ENCODE results near the gene STK24.

The STK24 gene

DNA sequence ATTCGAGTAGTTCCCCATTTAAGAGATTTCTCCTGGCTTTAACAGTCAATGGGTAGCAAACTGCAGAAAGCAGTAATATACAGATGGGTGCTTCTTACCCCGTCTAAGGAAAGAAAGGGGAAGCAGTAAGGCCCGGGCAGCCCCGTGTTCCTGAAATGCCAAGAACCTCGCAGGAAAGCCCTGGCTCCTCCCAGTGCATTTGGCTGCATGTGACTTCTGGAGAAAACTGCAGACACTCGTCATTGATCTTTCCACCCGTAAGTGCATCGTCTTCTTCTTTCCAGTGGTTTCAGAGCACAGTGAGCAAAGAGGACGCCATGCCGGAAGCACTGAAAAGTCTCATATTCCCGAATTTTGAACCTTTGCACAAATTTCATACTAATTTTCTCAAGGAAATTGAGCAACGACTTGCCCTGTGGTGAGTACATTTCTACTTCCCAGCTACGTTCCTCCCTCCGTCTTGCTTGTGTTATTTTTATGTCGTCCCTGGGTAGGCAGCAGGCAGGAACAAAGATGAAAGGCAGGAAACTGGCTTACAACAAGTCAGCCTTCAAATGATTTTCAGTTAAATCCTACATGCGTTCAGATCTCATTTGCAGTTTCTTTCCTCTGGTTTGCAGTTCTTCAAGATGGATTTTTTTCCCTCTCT is 165.2 kb downstream of the STK24 start:
- Histone ChIP-seq H3K9ac (ENCODE audit: low read depth, low read length) (no peak overlapping the region), H3K27ac (ENCODE audit: low read length) (no peak overlapping the region), H3K36me3 (ENCODE audit: insufficient read depth, low read depth, low read length) (peaks cover 56% of the 10 kb centered on the region; the same call in 1 of the 2 replicates), H3K4me3 (ENCODE audit: low read length) (no peak overlapping the region), H3K27me3 (ENCODE audit: insufficient read depth, low read length) (no peaks in the 10 kb centered on the region), H3K9me3 (ENCODE audit: insufficient read depth, low read depth, low read length) (no peaks in the 10 kb centered on the region), H3K4me1 (ENCODE audit: insufficient read depth, low read length) (no peaks in the 10 kb centered on the region)

DNA sequence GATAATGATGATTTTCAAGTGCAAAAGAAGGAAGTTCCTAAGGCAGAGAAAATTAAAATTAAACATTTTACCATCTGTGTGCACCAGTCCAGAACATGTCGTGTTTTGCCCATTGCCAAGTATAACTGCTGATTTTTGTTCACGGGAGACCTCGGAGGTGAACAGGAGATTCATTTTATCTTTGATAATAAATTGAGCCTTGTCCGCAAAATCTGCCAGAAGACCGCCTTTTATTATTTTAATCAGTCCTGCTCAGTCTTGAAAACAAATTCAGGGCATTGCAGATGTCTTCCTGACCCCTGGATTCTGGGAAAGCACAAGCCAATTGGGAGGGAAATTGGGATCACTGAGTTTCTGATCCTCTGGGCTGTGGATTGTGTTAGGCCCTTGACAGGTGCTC is 165.9 kb downstream of the STK24 start:
- Histone ChIP-seq H3K27me3 (ENCODE audit: insufficient read depth, low read length) (no peaks in the 10 kb centered on the region), H3K36me3 (ENCODE audit: insufficient read depth, low read depth, low read length) (peaks cover 52% of the 10 kb centered on the region; the same call in 1 of the 2 replicates), H3K9me3 (ENCODE audit: insufficient read depth, low read depth, low read length) (no peaks in the 10 kb centered on the region), H3K4me1 (ENCODE audit: insufficient read depth, low read length) (no peaks in the 10 kb centered on the region), H3K27ac (ENCODE audit: low read length) (no peak overlapping the region), H3K9ac (ENCODE audit: low read depth, low read length) (no peak overlapping the region), H3K4me3 (ENCODE audit: low read length) (no peak overlapping the region)

DNA sequence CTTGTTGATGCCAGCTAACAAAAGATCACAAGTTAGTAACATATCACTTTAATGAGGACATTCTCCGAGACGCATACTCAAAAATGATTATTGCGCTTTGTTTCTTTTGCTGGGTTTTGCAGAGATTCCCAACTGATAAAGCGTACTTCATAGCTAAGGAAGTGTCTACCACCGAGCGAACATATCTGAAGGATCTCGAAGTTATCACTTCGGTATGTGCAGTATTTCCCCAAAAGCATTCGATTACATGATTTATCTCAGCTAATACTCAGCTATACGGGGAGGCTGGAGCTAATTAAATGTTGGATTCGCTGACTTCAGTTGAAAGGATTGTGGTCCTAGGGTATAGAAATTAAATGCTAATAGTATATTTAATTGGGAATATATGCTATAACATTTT is 166.3 kb downstream of the STK24 start:
- Histone ChIP-seq H3K4me3 (ENCODE audit: low read length) (no peak overlapping the region), H3K27ac (ENCODE audit: low read length) (no peak overlapping the region), H3K4me1 (ENCODE audit: insufficient read depth, low read length) (no peaks in the 10 kb centered on the region), H3K27me3 (ENCODE audit: insufficient read depth, low read length) (no peaks in the 10 kb centered on the region), H3K9me3 (ENCODE audit: insufficient read depth, low read depth, low read length) (no peaks in the 10 kb centered on the region), H3K9ac (ENCODE audit: low read depth, low read length) (no peak overlapping the region), H3K36me3 (ENCODE audit: insufficient read depth, low read depth, low read length) (peaks cover 48% of the 10 kb centered on the region; the same call in 1 of the 2 replicates)

GRCh38 chr13:98409281-98409680 is 167.6 kb downstream of the STK24 start:
- H3K9me3 ChIP-seq (ENCODE audit: insufficient read depth, low read depth, low read length) = no peaks in the 10 kb centered on the region
- H3K4me1 ChIP-seq (ENCODE audit: insufficient read depth, low read length) = peaks cover 6% of the 10 kb centered on the region; the same call in 1 of the 2 replicates
- H3K4me3 ChIP-seq (ENCODE audit: low read length) = no peak overlapping the region

GRCh38 chr13:98407575-98407974 is 169.3 kb downstream of the STK24 start:
- Histone ChIP-seq H3K36me3 (ENCODE audit: insufficient read depth, low read depth, low read length) (peaks cover 27% of the 10 kb centered on the region; the same call in 1 of the 2 replicates), H3K27ac (ENCODE audit: low read length) (no peak overlapping the region), H3K4me3 (ENCODE audit: low read length) (no peak overlapping the region), H3K9me3 (ENCODE audit: insufficient read depth, low read depth, low read length) (no peaks in the 10 kb centered on the region), H3K9ac (ENCODE audit: low read depth, low read length) (no peak overlapping the region), H3K27me3 (ENCODE audit: insufficient read depth, low read length) (no peaks in the 10 kb centered on the region), H3K4me1 (ENCODE audit: insufficient read depth, low read length) (peaks cover 6% of the 10 kb centered on the region; the same call in 1 of the 2 replicates)

More at GRCh38 chr13:98409281-98409680, 167.6 kb downstream of the STK24 start:
- H3K27me3 ChIP-seq (ENCODE audit: insufficient read depth, low read length) = no peaks in the 10 kb centered on the region
- peaks cover 35% of the 10 kb centered on the region; the same call in 1 of the 2 replicates for H3K36me3 ChIP-seq (ENCODE audit: insufficient read depth, low read depth, low read length)
- H3K9ac ChIP-seq (ENCODE audit: low read depth, low read length) = no peak overlapping the region
- no peak overlapping the region for H3K27ac ChIP-seq (ENCODE audit: low read length)

- H3K9ac ChIP-seq (ENCODE audit: low read depth, low read length) = no peak overlapping the region
- H3K27me3 ChIP-seq (ENCODE audit: insufficient read depth, low read length) = no peaks in the 10 kb centered on the region
- no peak overlapping the region for H3K4me3 ChIP-seq (ENCODE audit: low read length)
- peaks cover 21% of the 10 kb centered on the region; the same call in 1 of the 2 replicates for H3K36me3 ChIP-seq (ENCODE audit: insufficient read depth, low read depth, low read length)
- no peaks in the 10 kb centered on the region for H3K9me3 ChIP-seq (ENCODE audit: insufficient read depth, low read depth, low read length)
- H3K27ac ChIP-seq (ENCODE audit: low read length) = no peak overlapping the region
- H3K4me1 ChIP-seq (ENCODE audit: insufficient read depth, low read length) = peaks cover 6% of the 10 kb centered on the region; the same call in 1 of the 2 replicates
Observed at GRCh38 chr13:98406971-98407370, 169.9 kb downstream of the STK24 start.

GRCh38 chr13:98406427-98406826 is 170.5 kb downstream of the STK24 start:
- no peaks in the 10 kb centered on the region for H3K9me3 ChIP-seq (ENCODE audit: insufficient read depth, low read depth, low read length)
- H3K36me3 ChIP-seq (ENCODE audit: insufficient read depth, low read depth, low read length) = peaks cover 16% of the 10 kb centered on the region; the same call in 1 of the 2 replicates
- no peak overlapping the region for H3K27ac ChIP-seq (ENCODE audit: low read length)
- H3K27me3 ChIP-seq (ENCODE audit: insufficient read depth, low read length) = no peaks in the 10 kb centered on the region
- no peak overlapping the region for H3K9ac ChIP-seq (ENCODE audit: low read depth, low read length)
- H3K4me3 ChIP-seq (ENCODE audit: low read length) = no peak overlapping the region
- H3K4me1 ChIP-seq (ENCODE audit: insufficient read depth, low read length) = peaks cover 6% of the 10 kb centered on the region; the same call in 1 of the 2 replicates

DNA sequence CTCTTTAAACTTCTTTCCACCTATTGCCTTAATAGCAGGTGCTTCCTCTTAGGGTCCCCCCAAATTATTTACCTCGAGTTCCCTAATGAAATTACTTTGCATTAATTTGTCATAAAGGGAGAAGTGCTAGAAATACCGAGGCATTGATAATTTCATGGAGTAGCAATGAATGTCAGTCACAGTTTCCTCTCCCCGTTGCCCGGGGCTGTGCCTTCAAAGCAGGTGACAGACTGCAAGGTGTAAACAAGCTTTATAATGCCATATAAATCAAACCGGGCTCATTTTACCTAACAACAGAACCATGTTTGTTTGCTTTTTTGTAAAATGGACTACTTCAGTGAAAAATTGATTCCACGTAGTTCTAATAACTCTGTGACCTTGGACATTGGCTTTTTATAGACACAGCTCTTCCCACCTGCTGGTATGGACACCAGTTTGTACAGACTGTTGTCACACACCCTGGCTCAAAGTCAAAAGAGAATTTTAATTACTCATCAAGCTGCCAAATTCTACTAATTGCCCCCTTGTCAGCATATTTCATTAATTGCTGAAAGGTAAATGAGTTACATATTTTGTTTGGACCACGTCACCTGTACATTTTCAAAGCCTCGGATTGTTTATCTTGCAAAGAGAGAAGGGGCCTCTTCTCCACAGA is 171.1 kb downstream of the STK24 start:
- H3K27me3 ChIP-seq (ENCODE audit: insufficient read depth, low read length) = no peaks in the 10 kb centered on the region
- peaks cover 11% of the 10 kb centered on the region; the same call in 1 of the 2 replicates for H3K36me3 ChIP-seq (ENCODE audit: insufficient read depth, low read depth, low read length)
- peaks cover 6% of the 10 kb centered on the region; the same call in 1 of the 2 replicates for H3K4me1 ChIP-seq (ENCODE audit: insufficient read depth, low read length)
- no peak overlapping the region for H3K27ac ChIP-seq (ENCODE audit: low read length)
- no peak overlapping the region for H3K4me3 ChIP-seq (ENCODE audit: low read length)
- H3K9ac ChIP-seq (ENCODE audit: low read depth, low read length) = no peak overlapping the region
- no peaks in the 10 kb centered on the region for H3K9me3 ChIP-seq (ENCODE audit: insufficient read depth, low read depth, low read length)

DNA sequence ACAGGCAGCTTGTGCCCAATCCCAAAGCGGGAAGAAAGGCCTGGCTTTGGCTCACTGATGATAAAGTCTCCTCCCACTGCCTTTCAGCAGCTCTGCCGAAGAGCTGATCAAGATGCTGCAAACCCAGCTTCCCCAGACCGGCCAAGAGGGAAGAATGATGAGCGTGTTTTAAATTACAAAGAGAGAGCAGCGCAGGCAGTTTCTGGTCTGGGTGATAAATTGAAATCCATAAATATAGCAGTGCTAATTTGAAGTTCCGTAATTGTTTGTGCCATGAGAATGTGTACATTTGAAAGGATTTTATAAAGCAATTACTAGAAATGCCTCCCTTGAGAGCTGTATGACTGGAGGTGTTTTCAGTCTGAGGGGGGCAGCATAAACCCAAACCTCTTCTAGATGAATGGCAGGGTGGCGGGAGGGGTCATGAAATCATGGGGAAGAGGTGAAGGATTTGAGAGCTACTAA is 171.8 kb downstream of the STK24 start:
- Histone ChIP-seq H3K27ac (ENCODE audit: low read length) (no peak overlapping the region), H3K9me3 (ENCODE audit: insufficient read depth, low read depth, low read length) (no peaks in the 10 kb centered on the region), H3K4me1 (ENCODE audit: insufficient read depth, low read length) (peaks cover 6% of the 10 kb centered on the region; the same call in 1 of the 2 replicates), H3K27me3 (ENCODE audit: insufficient read depth, low read length) (no peaks in the 10 kb centered on the region), H3K36me3 (ENCODE audit: insufficient read depth, low read depth, low read length) (peaks cover 7% of the 10 kb centered on the region; the same call in 1 of the 2 replicates), H3K9ac (ENCODE audit: low read depth, low read length) (peak overlapping the region; percentile 0; the same call in 1 of the 2 replicates), H3K4me3 (ENCODE audit: low read length) (peak overlapping the region; percentile 12; the same call in 1 of the 2 replicates)

GRCh38 chr13:98403076-98403475 is 173.8 kb downstream of the STK24 start:
- H3K36me3 ChIP-seq (ENCODE audit: insufficient read depth, low read depth, low read length) = peaks cover 7% of the 10 kb centered on the region; the same call in 1 of the 2 replicates
- no peak overlapping the region for H3K27ac ChIP-seq (ENCODE audit: low read length)
- H3K9me3 ChIP-seq (ENCODE audit: insufficient read depth, low read depth, low read length) = no peaks in the 10 kb centered on the region

DNA sequence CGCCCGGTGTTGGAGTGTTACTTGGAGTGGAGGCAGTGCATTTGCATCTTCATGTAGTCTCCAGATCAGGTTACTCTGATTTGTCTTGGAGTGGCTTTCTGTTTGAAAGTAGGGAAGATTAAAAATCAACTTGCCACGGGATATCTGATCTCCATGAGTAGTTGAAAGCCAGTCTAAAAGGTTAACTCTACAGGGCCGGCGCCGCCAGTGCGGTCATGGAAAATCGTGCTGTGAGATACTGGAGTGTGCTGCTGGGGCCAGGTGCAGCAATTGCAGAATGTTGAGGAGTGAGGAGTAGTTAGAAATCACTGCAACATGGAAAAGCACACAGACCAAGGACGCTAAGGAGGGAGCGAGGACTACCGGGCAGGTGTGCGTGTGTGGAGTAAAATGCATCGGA is 175.0 kb downstream of the STK24 start:
- Histone ChIP-seq H3K9ac (ENCODE audit: low read depth, low read length) (no peak overlapping the region), H3K27ac (ENCODE audit: low read length) (no peak overlapping the region), H3K4me3 (ENCODE audit: low read length) (no peak overlapping the region), H3K4me1 (ENCODE audit: insufficient read depth, low read length) (peaks cover 6% of the 10 kb centered on the region; the same call in 1 of the 2 replicates), H3K27me3 (ENCODE audit: insufficient read depth, low read length) (no peaks in the 10 kb centered on the region), H3K36me3 (ENCODE audit: insufficient read depth, low read depth, low read length) (peaks cover 7% of the 10 kb centered on the region; the same call in 1 of the 2 replicates), H3K9me3 (ENCODE audit: insufficient read depth, low read depth, low read length) (no peaks in the 10 kb centered on the region)

More at GRCh38 chr13:98403076-98403475, 173.8 kb downstream of the STK24 start:
- Histone ChIP-seq H3K4me1 (ENCODE audit: insufficient read depth, low read length) (peaks cover 6% of the 10 kb centered on the region; the same call in 1 of the 2 replicates), H3K27me3 (ENCODE audit: insufficient read depth, low read length) (no peaks in the 10 kb centered on the region), H3K4me3 (ENCODE audit: low read length) (no peak overlapping the region), H3K9ac (ENCODE audit: low read depth, low read length) (no peak overlapping the region)

Measured in iPS-20b (cell line).